Neural progenitor cell (in vitro differentiated cells): ENCODE data around the gene HAND2.
A peak's percentile ranks its signal among the peaks of the same experiment; 100 is the strongest.

Source experiments
- CTCF ChIP-seq: fragments of 200-600 bp; sonication (generic); IDR thresholded peaks from 2 replicates; pipeline ENCODE4 v1.5.1; 2017; ENCODE audit warnings: antibody characterized with exemption, mild to moderate bottlenecking
- EZH2 ChIP-seq: fragments of 200-600 bp; sonication (generic); IDR thresholded peaks from 2 replicates; pipeline ENCODE4 v1.6.1; 2017; ENCODE audit warnings: antibody characterized with exemption, mild to moderate bottlenecking, moderate library complexity
- EZH2phosphoT487 ChIP-seq: fragments of 200-600 bp; sonication (generic); IDR thresholded peaks from 2 replicates; pipeline ENCODE4 v1.6.1; 2017; ENCODE audit warnings: antibody characterized with exemption

- peak; percentile 9 for TF ChIP-seq CTCF
- peak; percentile 95 for TF ChIP-seq EZH2
- peak; percentile 97 for TF ChIP-seq EZH2phosphoT487
Measured at GRCh38 chr4:173538148-173538908, 8.3 kb upstream of the HAND2 start.
